A549 (cell line): ENCODE measurements around the gene C2CD5. TPM values are rescaled to one million over a fixed set of nuclear protein-coding genes. Genes with fewer than 3 reads are reported as not detected.

Experiments used
- ATAC-seq, 2 experiments: fragments of 200-7000 bp in 1 of 2; fragments of >200 bp in 1 of 2; cut with Nextera tagmentation in 1 of 2; cut with Tn5 transposase in 1 of 2; 3 replicates each; pipeline versions ENCODE4 v1.8.0 to v1.9.1; 2018 to 2020; ENCODE audit warnings: mild to moderate bottlenecking in 1 of 2, moderate library complexity in 1 of 2
- CTCF ChIA-PET: fragments of 300-600 bp; sonication (Branson Sonifier 250); formaldehyde crosslinking; extraction: SDS; loops from one replicate; lab custom pipeline; 2021; ENCODE audit warnings: antibody characterized with exemption, inconsistent platforms; lab: Yijun Ruan, JAX
- POLR2A ChIA-PET: fragments of 350-600 bp; formaldehyde crosslinking; extraction: SDS; loops from one replicate; lab custom pipeline; 2021; ENCODE audit warnings: antibody characterized with exemption, inconsistent platforms; lab: Yijun Ruan, JAX
- DNase-seq, 2 experiments: peaks; one replicate each; pipeline versions ENCODE4 v3.0.0 to v3.0.0-alpha.2; 2011 to 2016; ENCODE audit warnings: low read depth in 1 of 2, low spot score in 1 of 2
- FAIRE-seq: peaks from 2 replicates; lab custom pipeline; 2011; peaks lifted over from hg19 to GRCh38; lab: Jason Lieb, UNC
- H3K27ac ChIP-seq, 2 experiments: fragments of >200 bp; sonication (Bioruptor Twin); formaldehyde crosslinking; 3 replicates each; pipeline ENCODE4 v1.5.1; 2016 to 2017
- H3K4me1 ChIP-seq: fragments of >200 bp; sonication (Bioruptor Twin); formaldehyde crosslinking; 3 replicates; pipeline ENCODE4 v1.6.1; 2016
- H3K4me2 ChIP-seq: fragments of >200 bp; sonication (Bioruptor Twin); formaldehyde crosslinking; 3 replicates; pipeline ENCODE4 v1.6.1; 2016
- H3K4me3 ChIP-seq: fragments of >200 bp; sonication (Bioruptor Twin); formaldehyde crosslinking; 3 replicates; pipeline ENCODE4 v1.5.1; 2016
- H3K9me3 ChIP-seq: fragments of >200 bp; sonication (Bioruptor Twin); formaldehyde crosslinking; 3 replicates; pipeline ENCODE4 v1.6.1; 2016
- CEBPB ChIP-seq, 2 experiments: fragments of >200 bp in 1 of 2; sonication (Bioruptor Twin) in 1 of 2; formaldehyde crosslinking in 1 of 2; IDR thresholded peaks; 2 replicates each; pipeline ENCODE4 v1.6.1; 2012 to 2016
- CHD2 ChIP-seq: fragments of 150-350 bp; IDR thresholded peaks from 2 replicates; pipeline ENCODE4 v1.6.1; 2014; ENCODE audit warnings: low read length; ENCODE audit not compliant: partially characterized antibody
- CHD4 ChIP-seq: fragments of 200-600 bp; sonication (generic); IDR thresholded peaks from 2 replicates; pipeline ENCODE4 v1.6.1; 2016; ENCODE audit warnings: antibody characterized with exemption, mild to moderate bottlenecking, borderline replicate concordance
- EP300 ChIP-seq, 2 experiments: fragments of >200 bp; sonication (Bioruptor Twin); formaldehyde crosslinking; IDR thresholded peaks; 2 replicates in 1 of 2; 3 replicates in 1 of 2; pipeline ENCODE4 v1.6.1; 2016 to 2017
- FOSB ChIP-seq: fragments of 250-450 bp; sonication (Bioruptor Pico); IDR thresholded peaks from 2 replicates; pipeline ENCODE4 v1.5.0; 2020; ENCODE audit warnings: mild to moderate bottlenecking, moderate library complexity
- FOXS1 ChIP-seq: fragments of 250-450 bp; sonication (Bioruptor Pico); IDR thresholded peaks from 2 replicates; pipeline ENCODE4 v1.5.0; 2020; ENCODE audit warnings: mild to moderate bottlenecking, moderate library complexity
- GATA3 ChIP-seq: IDR thresholded peaks from 2 replicates; pipeline ENCODE4 v1.6.1; 2012; ENCODE audit warnings: borderline replicate concordance
- MAX ChIP-seq: IDR thresholded peaks from 2 replicates; pipeline ENCODE4 v1.6.1; 2012
- MAZ ChIP-seq: fragments of 150-350 bp; IDR thresholded peaks from 2 replicates; pipeline ENCODE4 v1.6.1; 2014; ENCODE audit warnings: antibody characterized with exemption, low read depth, low read length, borderline replicate concordance
- NFE2L2 ChIP-seq: fragments of 150-350 bp; conservative IDR thresholded peaks from 2 replicates; pipeline ENCODE4 v1.6.1; 2014; ENCODE audit warnings: low read length
- PBX3 ChIP-seq: IDR thresholded peaks from 2 replicates; pipeline ENCODE4 v1.6.1; 2012
- RAD21 ChIP-seq, 2 experiments: fragments of >200 bp in 1 of 2; sonication (Bioruptor Twin) in 1 of 2; formaldehyde crosslinking in 1 of 2; IDR thresholded peaks in 1 of 2; conservative IDR thresholded peaks in 1 of 2; 2 replicates in 1 of 2; 3 replicates in 1 of 2; pipeline ENCODE4 v1.6.1; 2012 to 2018; ENCODE audit warnings: inconsistent platforms in 1 of 2
- RARB ChIP-seq: fragments of 250-450 bp; sonication (Bioruptor Pico); IDR thresholded peaks from 2 replicates; pipeline ENCODE4 v1.8.0; 2021; ENCODE audit warnings: mild to moderate bottlenecking, moderate library complexity
- REST ChIP-seq: fragments of 200-600 bp; sonication (generic); IDR thresholded peaks from 2 replicates; pipeline ENCODE4 v1.6.1; 2016; ENCODE audit warnings: antibody characterized with exemption, mild to moderate bottlenecking, moderate library complexity
- TFCP2L1 ChIP-seq: fragments of 250-450 bp; sonication (Bioruptor Pico); IDR thresholded peaks from 2 replicates; pipeline ENCODE4 v1.5.0; 2021; ENCODE audit warnings: mild to moderate bottlenecking
- TP53 ChIP-seq: fragments of 250-450 bp; sonication (Bioruptor Pico); IDR thresholded peaks from 2 replicates; pipeline ENCODE4 v1.5.0; 2021; ENCODE audit warnings: mild to moderate bottlenecking, moderate library complexity
- WGBS: methylation state at CpG from one replicate; pipeline ENCODE4 v1.1.6; 2017; ENCODE audit errors: missing lambda C conversion rate; 5-methylcytosine and 5-hydroxymethylcytosine counted together
- polyA plus RNA-seq, 4 experiments: library from polyadenylated mRNA; depleted of rRNA in 3 of 4; stranded (reverse); fragments of >200 nt; fragmentation: RNase III in 1 of 4; extraction: RNeasy Plus Mini Kit Qiagen cat#74134 plus additional on column Dnase treatment in 1 of 4; gene quantifications; 2 replicates in 3 of 4; 3 replicates in 1 of 4; pipeline ENCODE4 v1.2.3, GENCODE V29; 2011 to 2017
- TF ChIP-seq, protein P1 (sequence below): fragments of 250-450 bp; sonication (Bioruptor Pico); IDR thresholded peaks from 2 replicates; pipeline ENCODE4 v1.5.0; 2020; ENCODE audit warnings: low read depth, mild to moderate bottlenecking, moderate library complexity

The C2CD5 gene
- polyA plus RNA-seq, 2 of the 4 experiments (the other 2 are of a cell fraction): 14.1 to 39.7 TPM

GRCh38 chr12:22518060-22518719 lies 26.2 kb downstream of the C2CD5 start:
- DNase-seq: peak in 1 of 2 experiments; percentile 32
- Histone ChIP-seq H3K9me3 (no peaks in the 10 kb centered on the region), H3K4me1 (peaks cover 10% of the 10 kb centered on the region), H3K4me3 (no peak overlapping the region), H3K27ac (no peak overlapping the region), H3K4me2 (peak overlapping the region; percentile 26)
- FAIRE-seq: peak; percentile 67
- no peak for ATAC-seq
- ChIA-PET POLR2A (no interaction called here), CTCF (interaction anchor here (0.9 to 2.7 kb wide), 3 partner anchors 8 to 12 kb away, joined by 3 to 8 read pairs (median 3); no protein-coding TSS in a partner anchor)
- no peak for TF ChIP-seq FOSB
- no peak for TF ChIP-seq MAX
- no peak for TF ChIP-seq NFE2L2
- TF ChIP-seq REST: no peak
- TF ChIP-seq FOXS1 (CRISPR knock-in tag): no peak
- 0 out of 4 replicates have a peak, but pooled peaks of 1 of the 2 experiments have one; percentile 14 for TF ChIP-seq CEBPB (IDR thresholded peaks at IDR 0.05)
- TF ChIP-seq MAZ: no peak
- no peak for TF ChIP-seq EP300 (IDR thresholded peaks at IDR 0.05)
- 7% methylated on average over 1 of the region's 1 CpG for WGBS

DNA sequence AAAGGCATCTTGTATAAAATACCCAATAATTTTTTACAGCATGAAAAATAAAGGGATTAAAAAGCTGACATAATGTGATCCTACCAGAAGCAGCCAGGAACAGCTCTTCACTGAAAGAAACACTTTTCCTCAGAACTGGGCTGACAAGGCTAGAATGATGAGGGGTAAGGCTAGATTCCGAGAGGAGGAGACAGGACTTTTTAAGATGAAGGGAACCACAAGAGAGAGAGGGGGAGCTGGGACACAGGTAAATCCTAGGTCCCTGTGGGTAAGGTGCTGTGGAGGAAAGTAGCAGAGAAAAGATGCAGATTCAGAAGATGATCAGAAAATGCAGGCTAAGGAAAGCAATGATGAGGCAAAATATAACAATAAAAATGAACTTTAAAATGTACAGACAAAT lies 29.5 kb downstream of the C2CD5 start:
- no peak for DNase-seq
- H3K4me2 ChIP-seq: no peak overlapping the region
- CTCF ChIA-PET: no interaction called here
- no peaks in the 10 kb centered on the region for H3K9me3 ChIP-seq
- TF ChIP-seq TP53 (CRISPR knock-in tag): no peak
- no peak for TF ChIP-seq FOSB
- TF ChIP-seq GATA3: no peak
- TF ChIP-seq PBX3: no peak
- no peak for TF ChIP-seq TFCP2L1 (CRISPR knock-in tag)
- TF ChIP-seq, protein P1, sequence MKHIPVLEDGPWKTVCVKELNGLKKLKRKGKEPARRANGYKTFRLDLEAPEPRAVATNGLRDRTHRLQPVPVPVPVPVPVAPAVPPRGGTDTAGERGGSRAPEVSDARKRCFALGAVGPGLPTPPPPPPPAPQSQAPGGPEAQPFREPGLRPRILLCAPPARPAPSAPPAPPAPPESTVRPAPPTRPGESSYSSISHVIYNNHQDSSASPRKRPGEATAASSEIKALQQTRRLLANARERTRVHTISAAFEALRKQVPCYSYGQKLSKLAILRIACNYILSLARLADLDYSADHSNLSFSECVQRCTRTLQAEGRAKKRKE: no peak
- no peak for TF ChIP-seq NFE2L2
- no peak for TF ChIP-seq RAD21 (conservative IDR thresholded peaks at IDR 0.05 in 1 of 2, IDR thresholded peaks at IDR 0.05 in 1 of 2)
- no peak for TF ChIP-seq CHD4
- no peak for TF ChIP-seq CHD2
- TF ChIP-seq RARB (CRISPR knock-in tag): no peak
- ATAC-seq: no peak
- peak; percentile 81 for FAIRE-seq
- peaks cover 10% of the 10 kb centered on the region for H3K4me1 ChIP-seq
- POLR2A ChIA-PET: no interaction called here
- H3K4me3 ChIP-seq: no peak overlapping the region
- H3K27ac ChIP-seq: no peak overlapping the region
- WGBS: 88% methylated on average over 1 of the region's 1 CpG
